ENCODE measurements around the gene RAB8A.
A peak's percentile ranks its signal among the peaks of the same experiment; 100 is the strongest.

The RAB8A gene

GRCh38 chr19:16091546-16092475 is 19.9 kb upstream of the RAB8A start:
- TF ChIP-seq CTCF (IDR thresholded peaks at IDR 0.05): no peak
- peaks cover 99 to 100% (median 100%) of the 10 kb centered on the region in 3 donors for H3K36me3 ChIP-seq
- no peak for DNase-seq
- intact Hi-C loops (cut with DNase I; ENCODE audit: low total_unique reads): no loop called here
- peaks cover 0 to 61% (median 33%) of the 10 kb centered on the region in 4 donors for H3K4me1 ChIP-seq
- H3K27me3 ChIP-seq: no peaks in the 10 kb centered on the region
- H3K4me3 ChIP-seq: no peak overlapping the region
- peak overlapping the region in 1 of 2 donors; percentile 61 for H3K27ac ChIP-seq
- no peaks in the 10 kb centered on the region for H3K9me3 ChIP-seq

GRCh38 chr19:16094360-16095070 is 17.2 kb upstream of the RAB8A start:
- Histone ChIP-seq H3K4me3 (no peak overlapping the region), H3K27me3 (no peaks in the 10 kb centered on the region), H3K27ac (peak overlapping the region; percentile 61 to 67), H3K36me3 (peaks cover 97 to 100% (median 99%) of the 10 kb centered on the region in 3 donors), H3K9me3 (no peaks in the 10 kb centered on the region), H3K4me1 (peaks cover 0 to 39% (median 22%) of the 10 kb centered on the region in 4 donors)
- intact Hi-C loops (cut with DNase I; ENCODE audit: low total_unique reads): no loop called here
- no peak for TF ChIP-seq CTCF (IDR thresholded peaks at IDR 0.05)
- no peak for DNase-seq

GRCh38 chr19:16095071-16095571 is 16.6 kb upstream of the RAB8A start:
- TF ChIP-seq CTCF (IDR thresholded peaks at IDR 0.05): no peak
- intact Hi-C loops (cut with DNase I; ENCODE audit: low total_unique reads): no loop called here
- Histone ChIP-seq H3K36me3 (peaks cover 97 to 100% (median 99%) of the 10 kb centered on the region in 3 donors), H3K4me1 (peaks cover 0 to 39% (median 20%) of the 10 kb centered on the region in 4 donors), H3K4me3 (no peak overlapping the region), H3K27me3 (no peaks in the 10 kb centered on the region), H3K27ac (peak overlapping the region; percentile 61 to 67), H3K9me3 (no peaks in the 10 kb centered on the region)
- DNase-seq: no peak

- Histone ChIP-seq H3K9me3 (no peaks in the 10 kb centered on the region), H3K36me3 (peaks cover 97 to 100% (median 99%) of the 10 kb centered on the region in 3 donors), H3K4me3 (no peak overlapping the region), H3K4me1 (peaks cover 0 to 39% (median 18%) of the 10 kb centered on the region in 4 donors), H3K27me3 (no peaks in the 10 kb centered on the region), H3K27ac (peak overlapping the region; percentile 24 to 61)
- TF ChIP-seq CTCF (IDR thresholded peaks at IDR 0.05): no peak
- DNase-seq: no peak
- intact Hi-C loops (cut with DNase I; ENCODE audit: low total_unique reads): no loop called here
Observed at GRCh38 chr19:16096280-16096855, 15.3 kb upstream of the RAB8A start.

- Histone ChIP-seq H3K27me3 (no peaks in the 10 kb centered on the region), H3K4me3 (no peak overlapping the region), H3K4me1 (peaks cover 0 to 30% (median 16%) of the 10 kb centered on the region in 4 donors), H3K9me3 (no peaks in the 10 kb centered on the region), H3K27ac (peak overlapping the region in 1 of 2 donors; percentile 35), H3K36me3 (peaks cover 97 to 100% (median 99%) of the 10 kb centered on the region in 3 donors)
- intact Hi-C loops (cut with DNase I; ENCODE audit: low total_unique reads): no loop called here
- DNase-seq: no peak
- no peak for TF ChIP-seq CTCF (IDR thresholded peaks at IDR 0.05)
Observed at GRCh38 chr19:16098416-16098768, 13.3 kb upstream of the RAB8A start.
